H9 (cell line): ENCODE results near the gene MMP17. TPM values are rescaled to one million over a fixed set of nuclear protein-coding genes. Genes with fewer than 3 reads are reported as not detected.
A peak's percentile ranks its signal among the peaks of the same experiment; 100 is the strongest.

Source experiments
- DNase-seq: peaks from one replicate; pipeline ENCODE4 v3.0.0-alpha.2; 2017
- H2AFZ ChIP-seq: one replicate; pipeline ENCODE4 v1.6.1; 2013; ENCODE audit warnings: mild to moderate bottlenecking, low read length, control low read depth, moderate library complexity
- H2AK5ac ChIP-seq: 2 replicates; pipeline ENCODE4 v1.6.1; 2013; ENCODE audit warnings: low read length, control low read depth, mixed read lengths; ENCODE audit not compliant: insufficient read length
- H2BK120ac ChIP-seq: one replicate; pipeline ENCODE4 v1.6.1; 2013; ENCODE audit warnings: low read depth, mild to moderate bottlenecking, low read length, control low read depth, inconsistent platforms; ENCODE audit not compliant: poor library complexity, severe bottlenecking
- H2BK12ac ChIP-seq: 2 replicates; pipeline ENCODE4 v1.6.1; 2013; ENCODE audit warnings: low read length, control low read depth, mixed read lengths, low read depth; ENCODE audit not compliant: insufficient read length
- H2BK15ac ChIP-seq: 2 replicates; pipeline ENCODE4 v1.6.1; 2013; ENCODE audit warnings: low read depth, low read length, control low read depth
- H2BK20ac ChIP-seq: one replicate; pipeline ENCODE4 v1.6.1; 2013; ENCODE audit warnings: low read depth, mild to moderate bottlenecking, low read length, control low read depth, inconsistent platforms; ENCODE audit not compliant: poor library complexity, severe bottlenecking
- H2BK5ac ChIP-seq: 2 replicates; pipeline ENCODE4 v1.6.1; 2013; ENCODE audit warnings: low read length, control low read depth, mixed read lengths; ENCODE audit not compliant: insufficient read length
- H3K14ac ChIP-seq: 2 replicates; pipeline ENCODE4 v1.6.1; 2013; ENCODE audit warnings: low read length, control low read depth; ENCODE audit not compliant: insufficient read depth
- H3K18ac ChIP-seq: 2 replicates; pipeline ENCODE4 v1.6.1; 2013; ENCODE audit warnings: low read depth, mild to moderate bottlenecking, mixed read lengths, low read length, control low read depth; ENCODE audit not compliant: insufficient read length
- H3K23ac ChIP-seq: 2 replicates; pipeline ENCODE4 v1.6.1; 2013; ENCODE audit warnings: low read length, control low read depth, mixed read lengths, low read depth; ENCODE audit not compliant: insufficient read length
- H3K23me2 ChIP-seq: 2 replicates; pipeline ENCODE4 v1.6.1; 2013; ENCODE audit warnings: low read depth, mild to moderate bottlenecking, mixed read lengths, low read length, control low read depth; ENCODE audit not compliant: insufficient read length, poor library complexity, severe bottlenecking
- H3K27ac ChIP-seq: 2 replicates; pipeline ENCODE4 v1.5.1; 2013; ENCODE audit warnings: low read length, control low read depth, mixed read lengths, low read depth; ENCODE audit not compliant: insufficient read length
- H3K27me3 ChIP-seq: 2 replicates; pipeline ENCODE4 v1.6.1; 2013; ENCODE audit warnings: low read length, control low read depth, inconsistent platforms; ENCODE audit not compliant: insufficient read depth
- H3K4ac ChIP-seq: 2 replicates; pipeline ENCODE4 v1.6.1; 2013; ENCODE audit warnings: low read depth, mild to moderate bottlenecking, control low read depth, inconsistent platforms, low read length, moderate library complexity
- H3K4me1 ChIP-seq: 2 replicates; pipeline ENCODE4 v1.6.1; 2013; ENCODE audit warnings: low read length, control low read depth, inconsistent platforms; ENCODE audit not compliant: insufficient read depth
- H3K4me2 ChIP-seq: 2 replicates; pipeline ENCODE4 v1.6.1; 2013; ENCODE audit warnings: low read length, control low read depth, mixed read lengths; ENCODE audit not compliant: insufficient read length, insufficient read depth
- H3K56ac ChIP-seq: 2 replicates; pipeline ENCODE4 v1.6.1; 2013; ENCODE audit warnings: low read depth, mild to moderate bottlenecking, mixed read lengths, low read length, control low read depth; ENCODE audit not compliant: insufficient read length
- H3K79me1 ChIP-seq: 2 replicates; pipeline ENCODE4 v1.6.1; 2013; ENCODE audit warnings: low read depth, mild to moderate bottlenecking, moderate library complexity, low read length, control low read depth, inconsistent platforms; ENCODE audit not compliant: insufficient read depth, poor library complexity, severe bottlenecking
- H3K79me2 ChIP-seq: 2 replicates; pipeline ENCODE4 v1.6.1; 2013; ENCODE audit warnings: low read length, control low read depth, inconsistent platforms; ENCODE audit not compliant: insufficient read depth
- H3K9ac ChIP-seq: 2 replicates; pipeline ENCODE4 v1.6.1; 2013; ENCODE audit warnings: low read length, control low read depth, mixed read lengths; ENCODE audit not compliant: insufficient read length; ENCODE audit errors: extremely low read depth
- H3K9me3 ChIP-seq: one replicate; pipeline ENCODE4 v1.6.1; 2013; ENCODE audit warnings: low read depth, low read length, inconsistent platforms; ENCODE audit not compliant: control insufficient read depth
- H3T11ph ChIP-seq: one replicate; pipeline ENCODE4 v1.6.1; 2013; ENCODE audit warnings: mild to moderate bottlenecking, low read length, control low read depth, inconsistent platforms
- H4K20me1 ChIP-seq: one replicate; pipeline ENCODE4 v1.6.1; 2013; ENCODE audit not compliant: control insufficient read depth, insufficient read length, insufficient read depth
- H4K5ac ChIP-seq: 2 replicates; pipeline ENCODE4 v1.6.1; 2013; ENCODE audit warnings: low read depth, mild to moderate bottlenecking, mixed read lengths, low read length, control low read depth; ENCODE audit not compliant: insufficient read length
- H4K8ac ChIP-seq: replicated peaks from 2 replicates; pipeline ENCODE4 v1.6.1; 2013; ENCODE audit warnings: low read length, control low read depth, mixed read lengths, low read depth; ENCODE audit not compliant: insufficient read length
- H4K91ac ChIP-seq: 2 replicates; pipeline ENCODE4 v1.6.1; 2013; ENCODE audit warnings: low read depth, mild to moderate bottlenecking, moderate library complexity, mixed read lengths, low read length, control low read depth; ENCODE audit not compliant: insufficient read length
- H3K27ac Mint-ChIP-seq, 3 experiments: 2 replicates in 2 of 3; 3 replicates in 1 of 3; pipeline ENCODE4 v1.8.0; 2020 to 2021; ENCODE audit warnings: mixed read lengths in 3 of 3, mild to moderate bottlenecking in 1 of 3, moderate library complexity in 1 of 3
- H3K27me3 Mint-ChIP-seq: 2 replicates; pipeline ENCODE4 v1.8.0; 2021; ENCODE audit warnings: low read depth, mild to moderate bottlenecking, moderate library complexity, mixed read lengths
- H3K36me3 Mint-ChIP-seq, 3 experiments: 2 replicates in 2 of 3; 3 replicates in 1 of 3; pipeline ENCODE4 v1.8.0; 2020 to 2021; ENCODE audit warnings: low read depth in 3 of 3, mixed read lengths in 3 of 3; ENCODE audit not compliant: insufficient read depth in 1 of 3
- H3K4me1 Mint-ChIP-seq, 2 experiments: 2 replicates each; pipeline ENCODE4 v1.8.0; 2020; ENCODE audit warnings: mixed read lengths in 2 of 2
- H3K4me3 Mint-ChIP-seq, 2 experiments: 2 replicates in 1 of 2; 3 replicates in 1 of 2; pipeline ENCODE4 v1.8.0; 2020 to 2021; ENCODE audit warnings: mild to moderate bottlenecking in 2 of 2, mixed read lengths in 2 of 2, moderate library complexity in 1 of 2
- H3K9me3 Mint-ChIP-seq, 2 experiments: 2 replicates in 1 of 2; 3 replicates in 1 of 2; pipeline ENCODE4 v1.8.0; 2020; ENCODE audit warnings: mild to moderate bottlenecking in 2 of 2, mixed read lengths in 2 of 2, moderate library complexity in 1 of 2
- WGBS: extraction: QIAGEN DNeasy Blood & Tissue Kit; methylation state at CpG from one replicate; pipeline ENCODE4 v1.1.7; 2013; ENCODE audit warnings: missing lambda C conversion rate, low lambda C conversion rate, mixed read lengths; ENCODE audit not compliant: insufficient read length; ENCODE audit errors: extremely low coverage; 5-methylcytosine and 5-hydroxymethylcytosine counted together
- total RNA-seq: library from RNA; stranded (reverse); gene quantifications from 2 replicates; pipeline ENCODE4 v1.2.1, GENCODE V29; 2021
- TF ChIP-seq, protein P1 (sequence below): fragments of 200-600 bp; sonication (generic); conservative IDR thresholded peaks from 3 replicates; pipeline ENCODE4 v1.8.0; 2021; ENCODE audit warnings: antibody characterized with exemption, mild to moderate bottlenecking

The MMP17 gene
- total RNA-seq, 1 experiment from 2014 or later: 14.8 TPM

DNA sequence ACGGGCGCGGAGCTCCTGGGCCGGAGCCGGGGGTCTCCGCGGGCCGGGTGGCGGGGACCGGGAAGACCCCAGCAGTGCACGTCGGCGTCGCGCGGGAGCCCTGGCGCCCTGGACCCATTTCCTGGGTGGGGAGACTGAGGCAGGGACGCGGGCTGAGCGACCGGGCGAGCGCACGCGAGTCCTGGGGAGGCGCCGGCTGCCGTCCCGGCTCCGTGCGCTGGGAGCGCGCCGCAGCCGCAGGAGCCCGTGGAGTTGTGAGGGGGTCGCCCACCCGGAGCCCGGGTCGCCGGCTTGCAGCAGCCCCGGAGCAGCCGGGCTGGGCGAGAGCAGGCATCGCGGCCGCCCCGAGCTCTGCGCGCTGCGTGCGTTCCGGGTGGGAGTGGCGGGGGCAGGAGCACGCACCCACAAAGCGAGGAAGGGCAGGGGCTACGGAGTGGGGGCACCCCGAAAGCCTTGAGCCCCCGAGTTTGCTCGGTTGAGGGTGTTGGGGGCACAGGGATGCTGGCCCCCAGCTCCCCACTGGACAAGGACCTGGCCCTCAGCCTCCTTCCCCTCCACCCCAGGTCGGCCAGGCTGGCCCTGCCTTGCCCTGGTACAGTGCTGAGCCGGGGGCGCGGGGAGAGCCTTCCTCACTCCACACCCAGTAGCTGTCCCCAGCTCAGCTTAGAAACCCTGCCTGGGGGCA lies 620 bp downstream of the MMP17 start:
- Histone ChIP-seq H2AK5ac (no peak overlapping the region), H2BK120ac (no peak overlapping the region), H3K4me2 (peak overlapping the region; percentile 79), H4K5ac (no peak overlapping the region), H4K91ac (no peak overlapping the region), H3K4me1 (no peaks in the 10 kb centered on the region), H3T11ph (no peak overlapping the region), H3K14ac (peak overlapping the region; percentile 58), H3K27me3 (no peaks in the 10 kb centered on the region; the same call in 1 of the 2 replicates), H4K20me1 (peaks cover 3% of the 10 kb centered on the region), H2AFZ (no peak overlapping the region), H3K9ac (no peak overlapping the region), H3K79me2 (no peaks in the 10 kb centered on the region; the same call in 1 of the 2 replicates), H2BK12ac (no peak overlapping the region), H3K23me2 (peaks cover 21% of the 10 kb centered on the region), H2BK20ac (no peak overlapping the region), H3K18ac (no peak overlapping the region), H4K8ac (no peak overlapping the region), H3K9me3 (no peaks in the 10 kb centered on the region), H2BK5ac (no peak overlapping the region), H3K56ac (no peak overlapping the region), H3K23ac (no peak overlapping the region), H2BK15ac (no peak overlapping the region), H3K27ac (no peak overlapping the region), H3K79me1 (no peaks in the 10 kb centered on the region), H3K4ac (no peak overlapping the region)
- Mint-ChIP-seq H3K4me3 (peak overlapping the region; percentile 62 to 88), H3K36me3 (peaks cover 0 to 2% (median 0%) of the 10 kb centered on the region in 3 experiments; a peak in 1 of 7 replicates), H3K4me1 (peaks cover 2 to 24% of the 10 kb centered on the region in 2 experiments; a peak in 3 of 4 replicates), H3K9me3 (no peaks in the 10 kb centered on the region), H3K27ac (no peak overlapping the region), H3K27me3 (peaks cover 53% of the 10 kb centered on the region)
- WGBS: no CpG with 5 or more reads among the region's 64 CpGs
- TF ChIP-seq, protein P1, sequence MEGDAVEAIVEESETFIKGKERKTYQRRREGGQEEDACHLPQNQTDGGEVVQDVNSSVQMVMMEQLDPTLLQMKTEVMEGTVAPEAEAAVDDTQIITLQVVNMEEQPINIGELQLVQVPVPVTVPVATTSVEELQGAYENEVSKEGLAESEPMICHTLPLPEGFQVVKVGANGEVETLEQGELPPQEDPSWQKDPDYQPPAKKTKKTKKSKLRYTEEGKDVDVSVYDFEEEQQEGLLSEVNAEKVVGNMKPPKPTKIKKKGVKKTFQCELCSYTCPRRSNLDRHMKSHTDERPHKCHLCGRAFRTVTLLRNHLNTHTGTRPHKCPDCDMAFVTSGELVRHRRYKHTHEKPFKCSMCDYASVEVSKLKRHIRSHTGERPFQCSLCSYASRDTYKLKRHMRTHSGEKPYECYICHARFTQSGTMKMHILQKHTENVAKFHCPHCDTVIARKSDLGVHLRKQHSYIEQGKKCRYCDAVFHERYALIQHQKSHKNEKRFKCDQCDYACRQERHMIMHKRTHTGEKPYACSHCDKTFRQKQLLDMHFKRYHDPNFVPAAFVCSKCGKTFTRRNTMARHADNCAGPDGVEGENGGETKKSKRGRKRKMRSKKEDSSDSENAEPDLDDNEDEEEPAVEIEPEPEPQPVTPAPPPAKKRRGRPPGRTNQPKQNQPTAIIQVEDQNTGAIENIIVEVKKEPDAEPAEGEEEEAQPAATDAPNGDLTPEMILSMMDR: no peak
- peak; percentile 51 for DNase-seq
